IgD-negative memory B cell (primary cell): Measurements from ENCODE around the gene RANGRF. TPM values are rescaled to one million over a fixed set of nuclear protein-coding genes. Genes with fewer than 3 reads are reported as not detected.

Source experiments
- H3K27ac Mint-ChIP-seq, 3 donors: one replicate each; pipeline ENCODE4 v1.8.0; 2020 to 2022; ENCODE audit warnings: mild to moderate bottlenecking in 3 of 3, mixed read lengths in 3 of 3, moderate library complexity in 1 of 3
- H3K27me3 Mint-ChIP-seq: one replicate; pipeline ENCODE4 v1.8.0; 2021; ENCODE audit warnings: mixed read lengths
- H3K36me3 Mint-ChIP-seq: one replicate; pipeline ENCODE4 v1.8.0; 2020; ENCODE audit warnings: mild to moderate bottlenecking, mixed read lengths
- H3K4me1 Mint-ChIP-seq, 3 donors: one replicate each; pipeline ENCODE4 v1.8.0; 2020 to 2022; ENCODE audit warnings: mixed read lengths in 3 of 3, mild to moderate bottlenecking in 1 of 3
- H3K4me3 Mint-ChIP-seq, 4 donors: one replicate each; pipeline ENCODE4 v1.8.0; 2020 to 2022; ENCODE audit warnings: mild to moderate bottlenecking in 4 of 4, mixed read lengths in 4 of 4, moderate library complexity in 3 of 4
- H3K9me3 Mint-ChIP-seq, 3 donors: one replicate each; pipeline ENCODE4 v1.8.0; 2020 to 2021; ENCODE audit warnings: mixed read lengths in 3 of 3, mild to moderate bottlenecking in 1 of 3
- polyA plus RNA-seq: library from polyadenylated mRNA; unstranded; fragments of 300-500 nt; fragmentation: Illumina TruSeq; gene quantifications from one replicate; pipeline ENCODE4 v1.2.3, GENCODE V29; 2021

RANGRF gene
- polyA plus RNA-seq, 1 donor from 2014 or later = 67.4 TPM

DNA sequence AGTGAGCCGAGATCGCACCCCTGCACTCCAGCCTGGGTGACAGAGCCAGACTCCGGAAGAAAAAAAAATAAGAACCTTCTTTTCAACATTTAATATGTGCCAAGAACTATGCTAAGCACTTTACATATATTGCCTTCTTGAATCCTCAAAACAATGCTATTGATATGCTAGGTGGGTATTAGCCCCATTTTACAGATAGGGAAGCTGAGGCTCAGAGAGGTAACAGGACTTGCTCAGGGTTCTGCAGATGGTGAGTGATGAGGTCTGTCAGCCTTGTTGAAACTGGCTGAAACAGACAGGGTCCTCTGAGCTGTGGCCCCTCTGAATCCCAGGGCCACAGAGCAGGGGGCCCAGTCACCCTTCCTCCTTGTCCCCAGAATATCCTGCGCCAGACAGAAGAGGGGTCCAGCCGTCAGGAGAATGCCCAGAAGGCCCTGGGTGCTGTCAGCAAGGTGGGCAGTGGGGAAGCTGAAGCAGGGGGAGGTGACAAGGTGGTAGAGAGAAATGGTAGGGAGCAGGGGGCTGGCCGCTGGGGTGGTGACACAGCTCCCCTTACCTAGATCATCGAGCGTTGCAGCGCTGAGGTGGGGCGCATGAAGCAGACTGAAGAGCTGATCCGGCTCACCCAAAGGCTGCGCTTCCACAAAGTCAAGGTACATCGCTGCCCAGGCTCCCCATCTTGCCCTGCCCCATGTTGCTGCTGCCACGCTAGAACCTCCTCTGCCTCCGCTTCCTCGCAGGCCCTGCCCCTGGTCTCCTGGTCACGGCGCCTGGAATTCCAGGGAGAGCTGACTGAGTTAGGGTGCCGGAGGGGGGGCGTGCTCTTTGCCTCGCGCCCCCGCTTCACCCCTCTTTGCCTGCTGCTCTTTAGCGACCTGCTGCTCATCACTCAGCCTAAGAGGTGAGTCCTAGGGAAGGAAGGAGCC, 29.8 kb downstream of the RANGRF start:
- Mint-ChIP-seq H3K27ac (no peak overlapping the region), H3K4me1 (no peaks in the 10 kb centered on the region), H3K4me3 (no peak overlapping the region), H3K27me3 (peaks cover 19% of the 10 kb centered on the region), H3K36me3 (peaks cover 3% of the 10 kb centered on the region), H3K9me3 (no peaks in the 10 kb centered on the region)

DNA sequence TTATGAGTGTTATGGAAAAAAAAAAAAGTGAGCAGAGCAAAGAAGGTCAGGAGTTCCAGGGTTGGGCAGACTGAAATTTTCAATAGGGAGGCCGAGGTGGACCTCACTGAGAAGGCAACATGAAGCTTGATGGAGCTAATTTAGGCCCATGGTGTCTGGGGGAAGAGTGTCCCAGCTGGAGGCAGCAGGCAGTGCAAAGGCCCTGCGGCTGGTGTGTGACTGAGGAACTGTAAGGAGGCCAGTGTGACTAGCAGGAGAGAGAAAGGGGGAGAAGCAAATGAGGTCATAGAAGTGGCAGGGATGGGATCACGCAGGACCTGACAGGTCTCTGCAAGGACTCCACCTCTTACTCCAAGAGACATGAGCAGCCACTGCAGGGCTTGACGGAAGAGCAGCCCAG, 31.8 kb downstream of the RANGRF start:
- Mint-ChIP-seq H3K4me1 (peaks cover 0 to 2% (median 0%) of the 10 kb centered on the region in 3 donors), H3K9me3 (no peaks in the 10 kb centered on the region), H3K27ac (no peak overlapping the region), H3K27me3 (peaks cover 28% of the 10 kb centered on the region), H3K36me3 (no peaks in the 10 kb centered on the region), H3K4me3 (no peak overlapping the region)

DNA sequence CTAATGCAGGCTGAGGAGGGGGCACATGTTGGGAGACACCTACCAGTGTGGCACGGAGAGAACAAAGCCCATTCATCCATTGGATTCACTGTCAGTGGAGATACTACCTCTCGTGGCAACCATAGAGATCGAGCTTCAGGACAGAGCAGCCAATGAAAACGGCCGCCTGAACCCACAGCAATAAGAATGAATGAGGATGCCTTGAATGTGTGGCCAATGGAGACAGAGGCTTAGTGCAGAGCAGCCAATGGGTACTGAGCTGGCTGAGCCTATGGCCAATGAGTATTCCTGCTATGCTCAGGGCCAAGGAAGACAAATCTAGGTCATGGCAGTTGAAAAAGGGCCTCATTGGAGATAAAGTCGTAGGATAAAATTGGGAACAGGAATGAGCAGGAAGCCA, 32.5 kb downstream of the RANGRF start:
- Mint-ChIP-seq H3K36me3 (no peaks in the 10 kb centered on the region), H3K9me3 (no peaks in the 10 kb centered on the region), H3K27me3 (peaks cover 28% of the 10 kb centered on the region), H3K4me3 (no peak overlapping the region), H3K4me1 (peaks cover 0 to 2% (median 0%) of the 10 kb centered on the region in 3 donors), H3K27ac (no peak overlapping the region)

DNA sequence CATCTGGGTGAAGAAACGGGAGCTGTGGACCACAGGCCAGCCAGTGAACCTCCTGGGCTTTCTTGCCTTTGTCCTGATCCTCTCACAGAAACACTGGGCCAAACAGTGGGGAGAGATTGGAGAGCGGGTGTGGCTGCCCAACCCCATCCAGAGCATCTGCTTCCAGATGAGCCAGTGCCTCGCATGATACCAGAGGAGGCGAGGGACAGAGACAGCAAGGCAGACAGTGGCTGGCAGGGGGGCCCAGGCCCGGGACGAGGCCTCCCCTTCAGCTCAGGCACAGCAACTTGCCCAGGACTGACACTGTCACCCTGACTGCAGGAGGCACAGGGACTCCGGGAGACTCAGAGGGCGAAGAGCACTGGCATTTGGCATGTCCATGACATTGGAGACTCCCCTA, 33.6 kb downstream of the RANGRF start:
- Mint-ChIP-seq H3K9me3 (no peaks in the 10 kb centered on the region), H3K4me3 (no peak overlapping the region), H3K4me1 (peaks cover 0 to 4% (median 0%) of the 10 kb centered on the region in 3 donors), H3K27ac (no peak overlapping the region), H3K27me3 (peaks cover 34% of the 10 kb centered on the region), H3K36me3 (no peaks in the 10 kb centered on the region)

DNA sequence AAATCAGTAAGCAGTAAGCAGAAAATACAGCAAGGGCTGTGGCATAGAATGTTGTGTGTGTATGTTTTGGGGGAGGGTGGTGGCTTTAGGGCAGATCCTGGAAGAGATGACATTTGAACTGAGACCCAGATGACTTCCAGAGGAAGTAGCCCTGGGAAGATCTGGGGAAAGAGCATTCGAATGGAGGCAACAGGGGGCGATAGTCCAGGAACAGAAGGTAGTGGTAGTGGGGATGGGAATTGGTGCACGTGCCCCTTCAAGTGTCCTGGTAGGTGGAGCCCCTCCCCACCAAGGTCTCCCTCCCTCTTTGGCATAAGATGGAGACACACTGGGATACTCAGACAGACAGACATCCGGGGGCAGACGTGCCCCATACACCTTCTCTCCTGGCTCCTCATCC, 35.7 kb downstream of the RANGRF start:
- no peak overlapping the region for H3K27ac Mint-ChIP-seq
- H3K9me3 Mint-ChIP-seq = no peaks in the 10 kb centered on the region
- H3K4me1 Mint-ChIP-seq = peaks cover 0 to 4% (median 0%) of the 10 kb centered on the region in 3 donors
- H3K4me3 Mint-ChIP-seq = no peak overlapping the region
- peaks cover 43% of the 10 kb centered on the region for H3K27me3 Mint-ChIP-seq
- no peaks in the 10 kb centered on the region for H3K36me3 Mint-ChIP-seq

DNA sequence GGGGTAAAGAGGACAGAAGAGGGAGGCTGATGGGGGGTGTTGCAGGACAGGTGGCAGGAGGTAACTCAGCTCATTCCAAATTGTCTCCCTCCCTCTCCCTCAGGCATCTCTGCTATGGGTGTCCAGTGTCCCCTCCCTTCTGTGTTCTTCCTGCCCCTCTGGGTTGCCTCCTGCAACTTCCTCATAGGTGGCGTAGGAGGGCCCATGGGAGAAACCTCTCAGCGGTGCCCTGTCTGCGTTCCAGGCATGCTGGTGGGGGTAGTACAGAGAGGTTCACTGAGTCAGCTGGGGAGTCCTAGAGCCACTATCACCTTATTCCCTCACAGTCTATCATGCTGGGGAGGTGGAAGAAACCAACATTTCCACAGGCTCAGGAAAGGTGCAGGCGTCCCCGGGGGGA, 36.5 kb downstream of the RANGRF start:
- Mint-ChIP-seq H3K27ac (no peak overlapping the region), H3K27me3 (peaks cover 43% of the 10 kb centered on the region), H3K4me1 (peaks cover 0 to 4% (median 0%) of the 10 kb centered on the region in 3 donors), H3K4me3 (peak overlapping the region in 1 of 4 donors; percentile 72), H3K36me3 (no peaks in the 10 kb centered on the region), H3K9me3 (no peaks in the 10 kb centered on the region)

DNA sequence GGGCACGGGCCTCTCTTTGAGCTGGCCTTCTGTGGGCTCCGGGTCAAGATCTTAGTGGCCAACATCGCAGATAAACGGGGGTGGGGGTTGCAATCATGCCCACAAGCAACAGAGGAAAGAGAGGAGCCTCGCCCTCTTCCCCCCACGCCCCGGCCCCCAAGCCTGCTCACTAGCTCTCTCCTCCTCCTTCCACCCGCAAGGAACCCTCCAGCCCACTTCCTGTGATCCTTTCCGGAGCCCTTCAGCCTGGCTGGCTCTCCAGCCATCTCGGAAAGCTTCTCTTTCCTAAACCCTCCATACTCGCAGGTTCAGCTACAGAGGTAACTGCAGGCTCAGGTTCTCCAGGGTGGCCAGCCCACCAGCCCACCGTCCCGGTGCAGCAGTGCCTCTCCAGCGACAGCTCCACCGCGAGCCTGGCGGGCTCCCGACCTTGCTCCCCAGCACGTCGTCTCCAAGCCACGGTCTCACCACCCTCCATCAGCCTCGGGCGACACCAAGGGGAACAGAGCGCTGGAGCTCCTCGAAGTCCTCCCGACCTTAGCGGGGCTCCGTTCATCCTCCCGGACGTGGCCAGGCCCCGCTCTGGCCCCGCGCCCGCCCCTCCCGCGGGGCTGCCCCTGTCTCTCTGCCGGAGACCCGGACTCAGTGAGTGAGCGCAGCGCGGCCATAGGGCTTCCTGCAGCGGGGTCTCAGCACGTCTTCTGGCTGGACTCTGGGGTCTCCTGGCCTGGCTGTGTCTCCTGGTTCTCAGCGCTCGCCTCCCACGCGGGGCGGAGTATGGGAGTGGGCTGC, 38.2 kb downstream of the RANGRF start:
- Mint-ChIP-seq H3K36me3 (no peaks in the 10 kb centered on the region), H3K27ac (no peak overlapping the region), H3K4me3 (peak overlapping the region in 3 of 4 donors; percentile 46 to 65 (median 58)), H3K4me1 (peaks cover 0 to 4% (median 0%) of the 10 kb centered on the region in 3 donors), H3K9me3 (no peaks in the 10 kb centered on the region), H3K27me3 (peaks cover 42% of the 10 kb centered on the region)

DNA sequence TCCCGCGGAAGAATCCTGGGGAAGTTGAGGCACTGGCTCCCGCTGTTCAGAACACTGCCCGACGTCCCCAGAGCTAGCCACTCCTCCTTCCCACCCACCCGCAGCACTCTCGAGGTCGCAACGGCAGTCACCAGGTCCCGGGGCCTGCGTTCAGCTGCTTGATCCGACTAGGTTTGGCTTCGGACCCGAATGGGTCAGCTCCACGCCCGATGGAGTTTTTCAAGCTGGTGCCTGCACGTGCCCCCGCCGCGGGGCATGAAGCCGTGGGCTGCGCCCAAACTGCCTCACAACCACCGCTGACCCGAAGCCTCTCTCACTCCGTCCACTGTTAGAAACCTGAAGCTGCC, 38.8 kb downstream of the RANGRF start:
- Mint-ChIP-seq H3K4me3 (peak overlapping the region in 2 of 4 donors; percentile 21 to 65), H3K4me1 (peaks cover 0 to 4% (median 0%) of the 10 kb centered on the region in 3 donors), H3K36me3 (no peaks in the 10 kb centered on the region), H3K27ac (no peak overlapping the region), H3K27me3 (peaks cover 48% of the 10 kb centered on the region), H3K9me3 (no peaks in the 10 kb centered on the region)

DNA sequence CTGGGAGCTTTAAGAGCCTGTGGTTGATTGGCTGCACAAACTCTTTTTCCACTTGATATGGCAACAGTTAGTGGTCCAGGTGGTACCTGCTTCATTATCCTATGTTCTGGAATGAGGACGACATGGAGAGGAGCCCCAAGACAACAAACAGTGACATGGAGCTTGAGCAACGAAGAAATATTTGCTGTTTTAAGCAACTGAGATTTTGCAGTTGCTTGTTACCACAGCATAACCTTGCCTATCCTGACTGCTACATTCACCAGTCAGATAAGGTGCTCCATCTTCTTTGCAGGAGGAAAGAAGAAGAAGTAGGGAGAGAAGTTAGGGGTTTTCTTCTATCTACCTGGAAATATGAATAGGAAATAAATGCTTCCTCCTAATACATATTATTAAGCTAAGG, 43.7 kb downstream of the RANGRF start:
- H3K27me3 Mint-ChIP-seq = peaks cover 22% of the 10 kb centered on the region
- H3K36me3 Mint-ChIP-seq = no peaks in the 10 kb centered on the region
- H3K4me3 Mint-ChIP-seq = no peak overlapping the region
- H3K9me3 Mint-ChIP-seq = no peaks in the 10 kb centered on the region
- no peak overlapping the region for H3K27ac Mint-ChIP-seq
- H3K4me1 Mint-ChIP-seq = no peaks in the 10 kb centered on the region

DNA sequence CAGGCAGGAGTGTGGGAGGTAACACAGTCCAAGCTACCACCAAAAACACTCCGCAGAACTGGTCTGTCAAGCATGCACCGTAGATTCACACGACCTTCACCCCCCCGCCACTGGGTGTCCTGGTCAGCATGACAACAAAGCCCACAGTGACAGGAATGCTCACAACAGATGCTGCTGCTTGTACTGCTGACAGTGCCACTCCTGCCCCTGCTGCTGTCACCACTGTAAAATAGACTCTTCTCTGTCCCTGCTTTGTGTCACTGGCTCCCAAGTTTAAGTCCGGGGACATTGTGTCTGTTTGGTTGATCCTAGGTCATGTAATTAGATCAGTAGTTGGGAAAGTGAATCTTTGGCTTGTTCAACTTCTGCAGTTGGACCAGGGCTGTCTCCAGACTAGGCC, 44.2 kb downstream of the RANGRF start:
- Mint-ChIP-seq H3K4me3 (peak overlapping the region in 1 of 4 donors; percentile 71), H3K36me3 (no peaks in the 10 kb centered on the region), H3K27ac (no peak overlapping the region), H3K4me1 (peaks cover 0 to under 1% (median 0%) of the 10 kb centered on the region in 3 donors), H3K9me3 (no peaks in the 10 kb centered on the region), H3K27me3 (peaks cover 17% of the 10 kb centered on the region)

DNA sequence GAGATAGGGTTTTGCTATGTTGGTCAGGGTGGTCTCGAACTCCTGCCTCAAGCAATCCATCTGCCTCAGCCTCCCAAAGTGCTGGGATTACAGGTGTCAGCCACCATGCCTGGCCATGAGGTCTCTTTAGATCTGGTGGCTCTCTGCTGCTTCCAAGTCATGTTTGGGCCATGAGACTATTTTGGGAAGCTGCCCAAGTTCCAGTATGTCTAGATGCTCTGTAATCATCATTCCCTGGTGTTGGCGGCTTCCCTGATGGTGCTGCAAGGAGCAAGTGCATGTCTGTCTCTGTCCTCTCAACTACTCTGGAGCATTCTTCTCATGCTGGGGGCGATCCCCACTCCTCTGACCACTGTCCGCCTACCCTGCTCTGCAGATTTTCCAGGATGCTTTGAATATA, 44.8 kb downstream of the RANGRF start:
- Mint-ChIP-seq H3K9me3 (no peaks in the 10 kb centered on the region), H3K4me1 (peaks cover under 1 to 7% (median 2%) of the 10 kb centered on the region in 3 donors), H3K4me3 (no peak overlapping the region), H3K27me3 (peaks cover 12% of the 10 kb centered on the region), H3K36me3 (no peaks in the 10 kb centered on the region), H3K27ac (no peak overlapping the region)

DNA sequence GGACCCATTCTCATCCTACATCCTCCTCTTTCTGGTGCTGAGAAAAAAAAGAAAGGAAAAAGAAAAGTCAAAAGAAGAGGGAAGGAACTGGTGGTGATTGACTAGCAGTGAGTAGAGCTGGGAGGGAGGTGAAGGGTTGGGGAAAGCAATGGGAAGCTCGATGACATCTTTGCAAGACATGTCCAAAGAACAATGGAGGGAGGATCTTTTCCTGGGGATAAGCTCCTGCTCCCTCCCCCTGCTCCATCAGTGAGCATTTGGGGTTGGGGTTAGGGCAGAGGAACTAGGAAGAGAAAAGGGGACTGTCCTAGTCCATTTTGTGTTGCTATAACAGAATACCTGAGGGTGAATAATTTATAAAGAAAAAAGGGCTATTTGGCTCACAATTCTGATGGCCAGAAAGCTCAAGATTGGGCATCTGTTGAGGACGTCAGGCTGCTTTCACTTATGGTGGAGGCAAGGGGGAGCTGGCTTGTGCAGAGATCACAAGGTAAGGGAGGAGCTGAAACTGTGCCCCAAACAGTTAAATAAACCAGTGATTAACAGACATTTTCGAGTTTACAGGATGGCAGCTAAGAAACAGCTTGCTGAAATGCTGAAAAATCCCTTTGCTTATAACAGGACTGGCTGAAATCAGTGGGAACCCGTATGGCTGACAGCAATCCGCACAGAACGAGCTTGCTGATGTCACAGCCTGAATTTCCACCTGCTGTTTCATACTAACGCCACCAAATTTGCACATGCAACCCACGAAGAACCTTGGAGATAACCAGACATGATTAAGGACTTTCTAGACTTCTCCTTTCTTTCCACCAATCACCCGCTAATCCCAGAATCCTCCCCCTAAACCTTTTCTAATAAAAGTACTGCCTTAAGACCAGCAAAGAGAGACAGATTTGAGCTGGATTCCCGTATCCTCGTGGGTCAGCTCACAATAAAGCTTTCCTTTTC, 49.6 kb downstream of the RANGRF start:
- Mint-ChIP-seq H3K36me3 (peaks cover 2% of the 10 kb centered on the region), H3K9me3 (no peaks in the 10 kb centered on the region), H3K4me3 (peak overlapping the region in 2 of 4 donors; percentile 72 to 75), H3K27me3 (peaks cover 2% of the 10 kb centered on the region), H3K4me1 (peaks cover 3 to 10% (median 6%) of the 10 kb centered on the region in 3 donors), H3K27ac (peak overlapping the region in 1 of 3 donors; percentile 71)

DNA sequence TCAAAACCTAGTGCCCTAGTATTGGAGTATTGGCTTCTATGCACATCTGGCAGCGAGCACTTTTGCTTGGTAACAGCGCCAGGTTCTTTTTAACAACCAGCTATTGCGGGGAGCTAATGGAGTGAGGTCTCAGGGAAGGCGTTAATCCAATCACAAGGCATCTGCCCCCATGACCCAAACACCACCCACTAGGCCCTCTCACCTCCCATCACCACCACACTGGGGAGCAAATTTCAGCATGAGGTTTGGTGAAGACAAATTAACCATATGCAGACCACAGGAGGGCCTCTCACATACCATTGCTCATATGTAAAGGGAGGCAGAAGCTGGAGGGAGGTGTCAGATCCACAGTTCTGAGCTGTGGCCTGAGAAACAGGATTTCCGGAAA, 50.3 kb downstream of the RANGRF start:
- Mint-ChIP-seq H3K27ac (no peak overlapping the region), H3K9me3 (no peaks in the 10 kb centered on the region), H3K4me3 (no peak overlapping the region), H3K27me3 (peaks cover 2% of the 10 kb centered on the region), H3K4me1 (peaks cover 3 to 10% (median 6%) of the 10 kb centered on the region in 3 donors), H3K36me3 (peaks cover 2% of the 10 kb centered on the region)

DNA sequence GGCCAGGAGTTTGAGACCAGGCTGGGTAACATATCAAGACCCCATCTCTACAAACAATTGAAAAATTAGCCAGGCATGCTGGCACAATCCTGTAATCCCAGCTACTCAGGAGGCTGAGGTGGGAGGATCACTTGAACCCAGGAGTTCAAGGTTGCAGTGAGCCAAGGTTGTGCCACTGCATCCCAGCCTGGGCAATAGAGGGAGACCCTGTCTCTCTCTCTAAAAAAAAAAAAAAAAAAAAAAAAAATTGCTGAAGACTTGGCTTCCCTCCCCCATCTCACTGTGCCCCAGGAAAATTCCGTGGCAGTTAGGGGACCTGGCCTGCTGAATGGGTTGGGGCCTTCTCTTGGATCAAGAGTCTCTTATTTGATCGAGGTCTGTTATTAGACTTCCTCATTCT, 51.1 kb downstream of the RANGRF start, which contains the start of gene ODF4:
TSS of gene ODF4 (plus strand) at position 301 of the 400 bp plus-strand sequence. CDS start 212 bp downstream, outside the sequence.
- Mint-ChIP-seq H3K4me3 (peak within 1 kb of the TSS in 1 of 4 donors; percentile 38), H3K4me1 (peaks cover 3 to 10% (median 6%) of the 10 kb centered on the region in 3 donors), H3K9me3 (no peaks in the 10 kb centered on the region), H3K36me3 (peaks cover 2% of the 10 kb centered on the region), H3K27me3 (no peaks in the 10 kb centered on the region), H3K27ac (no peak within 1 kb of the TSS)
